ENCODE data around the gene SAMD15. TPM values are rescaled to one million over a fixed set of nuclear protein-coding genes. Genes with fewer than 3 reads are reported as not detected.

Gene SAMD15
- total and polyA plus RNA-seq, 2 donors, result 0.44 to 1.3 TPM

Other genes starting within 250 kb of the SAMD15 start
- 0.16 TPM for gene ZDHHC22, start 235.6 kb upstream of the SAMD15 start, total RNA-seq
- 0.01 TPM for gene ZDHHC22, start 235.6 kb upstream of the SAMD15 start, polyA plus RNA-seq
- gene TMEM63C, start 195.6 kb upstream of the SAMD15 start, total RNA-seq, result 0.85 TPM
- gene TMEM63C, start 195.6 kb upstream of the SAMD15 start, polyA plus RNA-seq, result 0.30 TPM
- gene NGB, start 106.2 kb upstream of the SAMD15 start, total RNA-seq, result not detected
- gene NGB, start 106.2 kb upstream of the SAMD15 start, polyA plus RNA-seq, result not detected
- 16.7 TPM for gene POMT2, start 56.5 kb upstream of the SAMD15 start, total RNA-seq
- gene POMT2, start 56.5 kb upstream of the SAMD15 start, polyA plus RNA-seq, result 10.5 TPM
- 11.4 TPM for gene GSTZ1, start 56.3 kb upstream of the SAMD15 start, total RNA-seq
- 17.8 TPM for gene GSTZ1, start 56.3 kb upstream of the SAMD15 start, polyA plus RNA-seq
- gene TMED8, start 285 bp upstream of the SAMD15 start, total RNA-seq, result 12.3 TPM
- gene TMED8, start 285 bp upstream of the SAMD15 start, polyA plus RNA-seq, result 6.3 TPM
- 0.69 TPM for gene NOXRED1, start 46.1 kb downstream of the SAMD15 start, total RNA-seq
- gene NOXRED1, start 46.1 kb downstream of the SAMD15 start, polyA plus RNA-seq, result 0.14 TPM
- gene VIPAS39, start 80.2 kb downstream of the SAMD15 start, total RNA-seq, result 21.5 TPM
- gene VIPAS39, start 80.2 kb downstream of the SAMD15 start, polyA plus RNA-seq, result 19.5 TPM
- 66.2 TPM for gene AHSA1, start 80.7 kb downstream of the SAMD15 start, total RNA-seq
- 126 TPM for gene AHSA1, start 80.7 kb downstream of the SAMD15 start, polyA plus RNA-seq
- gene ISM2, start 121.4 kb downstream of the SAMD15 start, total RNA-seq, result not detected
- gene ISM2, start 121.4 kb downstream of the SAMD15 start, polyA plus RNA-seq, result 0.51 TPM
- gene SPTLC2, start 239.3 kb downstream of the SAMD15 start, total RNA-seq, result 55.0 TPM
- 12.8 TPM for gene SPTLC2, start 239.3 kb downstream of the SAMD15 start, polyA plus RNA-seq

All from urinary bladder (tissue), 2 donors.